Measurements from ENCODE around the gene ZCCHC17.

Gene ZCCHC17

DNA sequence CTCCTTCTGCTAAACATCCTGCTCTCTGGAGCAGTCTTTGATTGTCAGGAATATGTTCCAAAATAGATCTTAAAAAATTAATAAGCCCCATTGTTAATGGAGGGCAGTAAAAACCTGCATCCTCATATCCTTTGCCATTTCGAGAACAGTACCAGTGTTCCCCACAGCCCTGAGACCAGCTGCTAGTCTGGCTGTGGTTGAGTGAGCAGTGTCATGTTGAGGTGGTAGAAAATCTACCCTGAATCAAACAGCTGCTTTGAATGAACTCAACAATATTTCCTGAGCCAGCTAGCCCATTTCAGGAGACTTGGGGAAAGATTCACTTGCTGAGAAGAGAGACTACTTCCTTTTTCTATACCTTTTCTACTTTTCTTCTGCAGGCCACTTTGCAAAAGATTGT is 51.6 kb downstream of the ZCCHC17 start:
- no peak for DNase-seq (ENCODE audit: low read depth)
- TF ChIP-seq, protein P1, sequence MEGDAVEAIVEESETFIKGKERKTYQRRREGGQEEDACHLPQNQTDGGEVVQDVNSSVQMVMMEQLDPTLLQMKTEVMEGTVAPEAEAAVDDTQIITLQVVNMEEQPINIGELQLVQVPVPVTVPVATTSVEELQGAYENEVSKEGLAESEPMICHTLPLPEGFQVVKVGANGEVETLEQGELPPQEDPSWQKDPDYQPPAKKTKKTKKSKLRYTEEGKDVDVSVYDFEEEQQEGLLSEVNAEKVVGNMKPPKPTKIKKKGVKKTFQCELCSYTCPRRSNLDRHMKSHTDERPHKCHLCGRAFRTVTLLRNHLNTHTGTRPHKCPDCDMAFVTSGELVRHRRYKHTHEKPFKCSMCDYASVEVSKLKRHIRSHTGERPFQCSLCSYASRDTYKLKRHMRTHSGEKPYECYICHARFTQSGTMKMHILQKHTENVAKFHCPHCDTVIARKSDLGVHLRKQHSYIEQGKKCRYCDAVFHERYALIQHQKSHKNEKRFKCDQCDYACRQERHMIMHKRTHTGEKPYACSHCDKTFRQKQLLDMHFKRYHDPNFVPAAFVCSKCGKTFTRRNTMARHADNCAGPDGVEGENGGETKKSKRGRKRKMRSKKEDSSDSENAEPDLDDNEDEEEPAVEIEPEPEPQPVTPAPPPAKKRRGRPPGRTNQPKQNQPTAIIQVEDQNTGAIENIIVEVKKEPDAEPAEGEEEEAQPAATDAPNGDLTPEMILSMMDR (IDR thresholded peaks at IDR 0.05; ENCODE audit: low read depth, low read length) = no peak
- no peak for TF ChIP-seq POLR2A (IDR thresholded peaks at IDR 0.05; ENCODE audit: extremely low read depth, insufficient read length)
- no peak for TF ChIP-seq MYC (IDR thresholded peaks at IDR 0.05; ENCODE audit: low read depth, low read length)
- TF ChIP-seq, protein P2, sequence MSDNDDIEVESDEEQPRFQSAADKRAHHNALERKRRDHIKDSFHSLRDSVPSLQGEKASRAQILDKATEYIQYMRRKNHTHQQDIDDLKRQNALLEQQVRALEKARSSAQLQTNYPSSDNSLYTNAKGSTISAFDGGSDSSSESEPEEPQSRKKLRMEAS (IDR thresholded peaks at IDR 0.05; ENCODE audit: low read depth, low read length) = no peak
- no peak overlapping the region for H3K4me3 ChIP-seq (ENCODE audit: low read depth, low read length)

DNA sequence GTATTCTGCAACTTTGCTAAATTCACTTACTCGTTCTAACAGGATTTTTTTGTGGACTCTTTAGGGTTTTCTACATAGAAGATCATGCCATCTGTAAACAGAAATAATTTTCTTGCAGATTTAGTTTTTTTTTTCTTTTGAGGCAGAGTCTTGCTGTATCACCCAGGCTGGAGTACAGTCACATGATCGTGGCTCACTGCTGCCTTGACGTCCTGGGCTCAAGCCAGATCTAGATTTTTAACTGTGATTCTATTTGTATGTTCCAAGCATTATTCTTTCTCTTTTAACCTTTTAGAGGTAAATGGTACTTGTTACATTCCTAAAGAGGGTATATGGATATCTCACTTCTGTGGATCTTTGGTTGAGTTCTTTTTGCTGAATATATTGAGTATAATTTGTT is 57.5 kb downstream of the ZCCHC17 start:
- no peak overlapping the region for H3K4me3 ChIP-seq (ENCODE audit: low read depth, low read length)
- DNase-seq (ENCODE audit: low read depth) = no peak
- TF ChIP-seq, protein P2 (IDR thresholded peaks at IDR 0.05; ENCODE audit: low read depth, low read length) = no peak
- no peak for TF ChIP-seq MYC (IDR thresholded peaks at IDR 0.05; ENCODE audit: low read depth, low read length)
- no peak for TF ChIP-seq POLR2A (IDR thresholded peaks at IDR 0.05; ENCODE audit: extremely low read depth, insufficient read length)
- TF ChIP-seq, protein P1 (IDR thresholded peaks at IDR 0.05; ENCODE audit: low read depth, low read length) = no peak

DNA sequence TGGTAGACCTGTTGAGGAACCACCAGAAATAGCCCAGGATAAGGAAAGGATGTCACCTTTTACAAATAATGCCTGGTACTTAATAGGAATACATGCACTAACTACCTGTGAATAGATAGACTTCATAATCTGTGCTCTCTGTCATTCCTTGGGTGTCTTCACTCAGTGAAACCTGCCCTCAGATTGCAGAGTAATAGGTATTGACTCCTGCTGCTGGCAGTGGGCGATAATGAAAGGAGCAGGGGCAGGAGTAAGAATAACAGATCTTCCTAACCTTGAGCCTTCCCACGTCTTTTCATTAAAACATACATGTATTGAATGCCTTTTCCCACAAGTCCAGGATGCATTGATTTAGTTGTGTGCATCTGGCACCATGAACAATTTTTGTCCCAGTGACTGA is 59.6 kb downstream of the ZCCHC17 start:
- TF ChIP-seq, protein P2 (IDR thresholded peaks at IDR 0.05; ENCODE audit: low read depth, low read length) = no peak
- TF ChIP-seq, protein P1 (IDR thresholded peaks at IDR 0.05; ENCODE audit: low read depth, low read length) = no peak
- no peak for TF ChIP-seq MYC (IDR thresholded peaks at IDR 0.05; ENCODE audit: low read depth, low read length)
- no peak for TF ChIP-seq POLR2A (IDR thresholded peaks at IDR 0.05; ENCODE audit: extremely low read depth, insufficient read length)
- no peak overlapping the region for H3K4me3 ChIP-seq (ENCODE audit: low read depth, low read length)
- DNase-seq (ENCODE audit: low read depth) = no peak

DNA sequence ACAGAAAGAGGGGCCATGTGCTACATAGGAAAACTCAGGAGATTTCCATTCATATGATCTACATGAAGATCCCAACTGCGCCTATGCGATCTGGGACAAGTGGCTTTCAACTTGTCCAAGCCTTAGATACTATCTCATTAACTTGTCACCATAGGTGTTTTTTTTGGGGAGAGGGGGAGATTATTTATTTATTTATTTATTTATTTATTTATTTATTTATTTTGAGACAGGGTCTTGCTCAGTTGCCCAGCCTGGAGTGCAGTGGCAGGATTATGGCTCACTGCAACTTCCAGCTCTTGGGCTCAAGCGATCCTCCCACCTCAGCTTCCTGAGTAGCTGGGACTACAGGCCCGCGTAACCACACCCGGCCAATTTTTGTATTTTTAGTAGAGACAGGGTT is 64.8 kb downstream of the ZCCHC17 start:
- no peak overlapping the region for H3K4me3 ChIP-seq (ENCODE audit: low read depth, low read length)
- no peak for TF ChIP-seq MYC (IDR thresholded peaks at IDR 0.05; ENCODE audit: low read depth, low read length)
- TF ChIP-seq, protein P1 (IDR thresholded peaks at IDR 0.05; ENCODE audit: low read depth, low read length) = no peak
- TF ChIP-seq, protein P2 (IDR thresholded peaks at IDR 0.05; ENCODE audit: low read depth, low read length) = no peak
- no peak for TF ChIP-seq POLR2A (IDR thresholded peaks at IDR 0.05; ENCODE audit: extremely low read depth, insufficient read length)
- no peak for DNase-seq (ENCODE audit: low read depth)

DNA sequence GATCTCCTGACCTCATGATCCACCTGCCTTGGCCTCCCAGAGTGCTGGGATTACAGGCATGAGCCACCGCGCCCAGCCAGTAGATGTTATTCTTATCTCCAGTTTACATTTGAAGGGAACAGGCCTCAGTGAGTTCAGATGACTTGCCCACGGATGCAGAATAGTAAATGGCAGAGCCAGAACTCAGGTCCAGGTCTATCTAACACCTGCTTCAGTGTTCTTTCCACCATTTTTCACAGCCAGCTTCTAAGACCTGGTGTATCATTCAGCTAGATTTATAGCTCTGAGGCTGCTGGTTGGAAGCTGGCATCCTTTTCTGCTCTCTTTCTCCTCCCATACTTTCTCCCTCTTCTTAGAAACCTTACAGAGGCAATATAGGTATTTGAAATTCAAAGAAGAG is 65.2 kb downstream of the ZCCHC17 start:
- no peak overlapping the region for H3K4me3 ChIP-seq (ENCODE audit: low read depth, low read length)
- TF ChIP-seq POLR2A (IDR thresholded peaks at IDR 0.05; ENCODE audit: extremely low read depth, insufficient read length) (no peak), MYC (IDR thresholded peaks at IDR 0.05; ENCODE audit: low read depth, low read length) (no peak)
- TF ChIP-seq, protein P1 (IDR thresholded peaks at IDR 0.05; ENCODE audit: low read depth, low read length) = no peak
- TF ChIP-seq, protein P2 (IDR thresholded peaks at IDR 0.05; ENCODE audit: low read depth, low read length) = no peak
- DNase-seq (ENCODE audit: low read depth) = no peak

All from NB4 (cell line).